ENCODE results near the gene ECT2L. TPM values are rescaled to one million over a fixed set of nuclear protein-coding genes. Genes with fewer than 3 reads are reported as not detected.

ECT2L gene
- total and polyA plus RNA-seq, 11 donors: 0.19 to 6.0 (median 1.9) TPM

- Histone ChIP-seq H3K27ac (no peak overlapping the region), H3K36me3 (no peaks in the 10 kb centered on the region), H3K4me1 (peaks cover 0 to 17% (median 5%) of the 10 kb centered on the region in 12 donors), H3K9me3 (peaks cover 0 to 7% (median 0%) of the 10 kb centered on the region in 12 donors), H3K4me3 (no peak overlapping the region), H3K27me3 (no peaks in the 10 kb centered on the region)
- TF ChIP-seq CTCF (IDR thresholded peaks at IDR 0.05): no peak
- no peak for TF ChIP-seq POLR2A (IDR thresholded peaks at IDR 0.05)
- DNase-seq: no peak
- intact Hi-C loops (cut with DNase I): loop anchor here in 2 of 10 donors (5.0 kb wide), 2 partner anchors 35 to 40 kb away; no protein-coding TSS in a partner anchor
- 91 to 94% (median 92%) methylated on average over 6 of the region's 6 CpGs for WGBS, 4 donors
- ATAC-seq: no peak
These were observed 41.4 kb downstream of the ECT2L start for GRCh38 chr6:138837246-138837645.

GRCh38 chr6:138844192-138844591, 48.3 kb downstream of the ECT2L start:
- Histone ChIP-seq H3K36me3 (no peaks in the 10 kb centered on the region), H3K4me1 (peaks cover 0 to 23% (median 9%) of the 10 kb centered on the region in 12 donors), H3K9me3 (no peaks in the 10 kb centered on the region), H3K4me3 (peak overlapping the region in 1 of 12 donors; percentile 13), H3K27ac (peak overlapping the region; percentile 19 to 90 (median 75)), H3K27me3 (no peaks in the 10 kb centered on the region)
- no peak for TF ChIP-seq CTCF (IDR thresholded peaks at IDR 0.05)
- TF ChIP-seq POLR2A (IDR thresholded peaks at IDR 0.05): no peak
- intact Hi-C loops (cut with DNase I): loop anchor here in 1 of 10 donors (2.0 kb wide), 1 partner anchor 19 kb away; no protein-coding TSS in a partner anchor
- DNase-seq (peak in 4 of 5 donors; percentile 49 to 77 (median 69)), ATAC-seq (peak; percentile 96 to 98 (median 97))
- 12 to 22% (median 14%) methylated on average over 9 of the region's 9 CpGs for WGBS, 4 donors

GRCh38 chr6:138847884-138848283, 52.0 kb downstream of the ECT2L start:
- ATAC-seq (no peak), DNase-seq (no peak)
- H3K9me3 ChIP-seq: no peaks in the 10 kb centered on the region
- H3K4me1 ChIP-seq: peaks cover 0 to 22% (median 9%) of the 10 kb centered on the region in 12 donors
- no peak overlapping the region for H3K4me3 ChIP-seq
- no peaks in the 10 kb centered on the region for H3K36me3 ChIP-seq
- no peak for TF ChIP-seq POLR2A (IDR thresholded peaks at IDR 0.05)
- no peak for TF ChIP-seq CTCF (IDR thresholded peaks at IDR 0.05)
- no peak overlapping the region for H3K27ac ChIP-seq
- intact Hi-C loops (cut with DNase I): no loop called here
- no peaks in the 10 kb centered on the region for H3K27me3 ChIP-seq
- WGBS, 4 donors: 77 to 85% (median 82%) methylated on average over 4 of the region's 4 CpGs

GRCh38 chr6:138848461-138848860, 52.6 kb downstream of the ECT2L start:
- TF ChIP-seq CTCF (IDR thresholded peaks at IDR 0.05) (no peak), POLR2A (IDR thresholded peaks at IDR 0.05) (no peak)
- no peak for ATAC-seq
- no peaks in the 10 kb centered on the region for H3K9me3 ChIP-seq
- no peaks in the 10 kb centered on the region for H3K36me3 ChIP-seq
- peaks cover 0 to 17% (median 9%) of the 10 kb centered on the region in 12 donors for H3K4me1 ChIP-seq
- 82 to 88% (median 84%) methylated on average over 4 of the region's 4 CpGs for WGBS, 4 donors
- DNase-seq: no peak
- H3K4me3 ChIP-seq: no peak overlapping the region
- H3K27me3 ChIP-seq: no peaks in the 10 kb centered on the region
- H3K27ac ChIP-seq: no peak overlapping the region
- intact Hi-C loops (cut with DNase I): no loop called here

Measured in heart left ventricle (tissue), 16 donors.